Endothelial cell of umbilical vein (primary cell): ENCODE results near the gene FRK. TPM values are rescaled to one million over a fixed set of nuclear protein-coding genes. Genes with fewer than 3 reads are reported as not detected.

Source experiments
- BruUV-seq: library from RNA; stranded (reverse); fragments of 400-500 nt; replicated peaks from 2 replicates; lab custom pipeline; 2021; lab: Mats Ljungman, UMichigan
- CTCF ChIA-PET: fragments of 300-600, 350-600 bp; sonication (Branson Sonifier 250); formaldehyde crosslinking; loops from one replicate; lab custom pipeline; 2021; ENCODE audit warnings: antibody characterized with exemption, inconsistent platforms; lab: Charles Lee
- POLR2A ChIA-PET: fragments of 300-600, 350-600 bp; sonication (Branson Sonifier 250); formaldehyde crosslinking; loops from one replicate; lab custom pipeline; 2021; ENCODE audit warnings: antibody characterized with exemption, inconsistent platforms; lab: Charles Lee
- DNase-seq: peaks from one replicate; pipeline ENCODE4 v3.0.0-alpha.2; 2011; ENCODE audit warnings: low read depth, low spot score
- FAIRE-seq: peaks from 2 replicates; lab custom pipeline; 2011; peaks lifted over from hg19 to GRCh38; lab: Jason Lieb, UNC
- H2AFZ ChIP-seq: 2 replicates; pipeline ENCODE4 v1.6.0; 2012; ENCODE audit warnings: low read depth, low read length, control low read depth, inconsistent platforms
- H3K27ac ChIP-seq: 2 replicates; pipeline ENCODE4 v1.5.1; 2011; ENCODE audit warnings: low read depth, mild to moderate bottlenecking, control low read depth, low read length, moderate library complexity; ENCODE audit not compliant: insufficient read depth
- H3K27me3 ChIP-seq, 2 experiments: 2 replicates each; pipeline versions ENCODE4 v1.6.0 to v1.6.1; 2011; ENCODE audit warnings: low read length in 2 of 2, mixed read lengths in 1 of 2; ENCODE audit not compliant: control insufficient read depth in 2 of 2, insufficient read depth in 2 of 2
- H3K36me3 ChIP-seq, 2 experiments: 2 replicates in 1 of 2; 3 replicates in 1 of 2; pipeline ENCODE4 v1.5.1; 2011; ENCODE audit warnings: low read length in 2 of 2, mild to moderate bottlenecking in 1 of 2, moderate library complexity in 1 of 2; ENCODE audit not compliant: control insufficient read depth in 2 of 2, insufficient read depth in 2 of 2; ENCODE audit errors: extremely low read depth in 1 of 2
- H3K4me1 ChIP-seq: 3 replicates; pipeline ENCODE4 v1.5.1; 2011; ENCODE audit warnings: mild to moderate bottlenecking, low read length; ENCODE audit not compliant: control insufficient read depth, insufficient read depth; ENCODE audit errors: extremely low read depth
- H3K4me2 ChIP-seq: 2 replicates; pipeline ENCODE4 v1.6.1; 2011; ENCODE audit warnings: low read length, control low read depth, mixed read lengths; ENCODE audit not compliant: insufficient read depth
- H3K4me3 ChIP-seq, 3 experiments: fragments of 200-600 bp in 1 of 3; sonication (generic), shearing (Covaris generic) in 1 of 3; replicated peaks in 1 of 3; 2 replicates each; pipeline ENCODE4 v1.5.1; 2011 to 2016; ENCODE audit warnings: control low read depth in 3 of 3, low read length in 3 of 3, mild to moderate bottlenecking in 2 of 3, inconsistent platforms in 1 of 3, low read depth in 1 of 3, moderate library complexity in 1 of 3; ENCODE audit not compliant: insufficient read depth in 1 of 3
- H3K79me2 ChIP-seq: 2 replicates; pipeline ENCODE4 v1.6.0; 2012; ENCODE audit warnings: low read length, inconsistent platforms; ENCODE audit not compliant: control insufficient read depth, insufficient read depth
- H3K9ac ChIP-seq: replicated peaks from 2 replicates; pipeline ENCODE3; 2011; ENCODE audit warnings: low read length, control low read depth; ENCODE audit not compliant: insufficient read depth; ENCODE audit errors: extremely low read depth
- H3K9me1 ChIP-seq: replicated peaks from 3 replicates; pipeline ENCODE4 v1.6.0; 2011; ENCODE audit warnings: mild to moderate bottlenecking, low read length; ENCODE audit not compliant: control insufficient read depth, insufficient read depth; ENCODE audit errors: extremely low read depth
- H3K9me3 ChIP-seq: replicated peaks from 2 replicates; pipeline ENCODE4 v1.5.1; 2012; ENCODE audit warnings: low read length, inconsistent platforms; ENCODE audit not compliant: control insufficient read depth, insufficient read depth
- H4K20me1 ChIP-seq: replicated peaks from 2 replicates; pipeline ENCODE3; 2011; ENCODE audit warnings: mild to moderate bottlenecking, low read length; ENCODE audit not compliant: control insufficient read depth, insufficient read depth; ENCODE audit errors: extremely low read depth
- EZH2 ChIP-seq: IDR thresholded peaks from 2 replicates; pipeline ENCODE4 v1.6.1; 2012; ENCODE audit warnings: borderline replicate concordance, low read depth, mild to moderate bottlenecking, moderate library complexity, low read length, inconsistent platforms; ENCODE audit not compliant: severe bottlenecking
- FOS ChIP-seq: IDR thresholded peaks from 2 replicates; pipeline ENCODE4 v1.6.1; 2011; ENCODE audit warnings: mild to moderate bottlenecking, low read length, moderate library complexity, borderline replicate concordance; ENCODE audit not compliant: insufficient read depth
- GATA2 ChIP-seq: IDR thresholded peaks from 2 replicates; pipeline ENCODE4 v1.7.0; 2011; ENCODE audit warnings: low read depth, mild to moderate bottlenecking, moderate library complexity, mixed read lengths, low read length; ENCODE audit not compliant: insufficient read length, insufficient read depth
- JUN ChIP-seq: IDR thresholded peaks from 2 replicates; pipeline ENCODE4 v1.6.1; 2011; ENCODE audit warnings: borderline replicate concordance, low read depth; ENCODE audit not compliant: insufficient read length, insufficient read depth
- MYC ChIP-seq: IDR thresholded peaks from one replicate; pipeline ENCODE4 v1.6.1; 2011; ENCODE audit warnings: mild to moderate bottlenecking, low read depth, low read length
- POLR2A ChIP-seq: IDR thresholded peaks from 2 replicates; pipeline ENCODE4 v1.6.1; 2012; ENCODE audit warnings: low read depth, mild to moderate bottlenecking, control low read depth, low read length
- POLR2AphosphoS5 ChIP-seq: IDR thresholded peaks from 2 replicates; pipeline ENCODE4 v1.6.1; 2012; ENCODE audit warnings: low read depth, mild to moderate bottlenecking, control low read depth, low read length, moderate library complexity; ENCODE audit not compliant: insufficient read depth
- dilution Hi-C: fragments of 300-500 bp; cut with MboI; formaldehyde crosslinking; loops from one replicate; pipeline ENCODE4 v1.15.0; 2019; ENCODE audit warnings: low sequenced_read_pairs; ENCODE audit not compliant: extremely low pct_ligation_motif_present
- intact Hi-C: fragments of 100-400 bp; cut with micrococcal nuclease; formaldehyde crosslinking; loops from one replicate; pipeline ENCODE4 v1.10.0; 2022
- polyA plus RNA-seq, 4 experiments: library from polyadenylated mRNA; depleted of rRNA in 3 of 4; stranded (reverse) in 3 of 4; unstranded in 1 of 4; fragments of >200 nt; gene quantifications; 2 replicates each; pipeline versions ENCODE4 v1.2.1 to v1.2.3, GENCODE V29; 2011 to 2012; ENCODE audit warnings: missing spikeins in 1 of 4
- total RNA-seq: library from RNA; stranded (reverse); gene quantifications from 2 replicates; pipeline ENCODE4 v1.2.3, GENCODE V29; 2021
- TF ChIP-seq, protein P1 (sequence below): IDR thresholded peaks from 2 replicates; pipeline ENCODE4 v1.6.1; 2011; ENCODE audit not compliant: insufficient read depth, insufficient read length
- TF ChIP-seq, protein P2 (sequence below), 2 donors: IDR thresholded peaks; 1 replicate in 1 of 2; 2 replicates in 1 of 2; pipeline ENCODE4 v1.5.1; 2011; ENCODE audit warnings: low read length in 2 of 2, mild to moderate bottlenecking in 2 of 2, moderate library complexity in 2 of 2, control low read depth in 1 of 2, inconsistent platforms in 1 of 2, low read depth in 1 of 2; ENCODE audit not compliant: insufficient read depth in 1 of 2; ENCODE audit errors: extremely low read depth in 1 of 2

The FRK gene
- total and polyA plus RNA-seq, 2 donors (not counting 3 experiments of a cell fraction or from before 2014, with no cell fraction given), result 0.01 TPM; not detected in 1

DNA sequence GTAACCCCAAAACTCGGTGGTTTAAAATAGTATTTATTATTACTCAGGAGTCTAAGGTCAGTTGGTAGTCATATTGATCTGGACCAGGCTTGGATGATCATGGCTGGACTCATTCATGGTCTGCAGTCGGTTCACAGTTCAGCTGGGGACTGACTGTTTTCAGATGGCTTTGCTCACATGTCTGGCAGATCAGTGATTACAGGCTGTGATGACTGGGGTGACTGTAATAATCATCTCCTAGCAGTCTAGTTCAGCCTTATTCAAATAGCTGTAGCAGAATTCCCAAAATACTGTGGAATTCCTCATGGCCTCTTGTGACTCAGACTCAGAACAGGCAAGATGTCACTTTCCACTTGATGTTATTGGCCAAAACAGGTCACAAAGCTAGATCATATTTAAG, 23.6 kb upstream of the FRK start:
- ChIA-PET CTCF (interaction anchor here (1.1 to 1.5 kb wide), 2 partner anchors 12 to 27 kb away, joined by 3 to 5 read pairs; no protein-coding TSS in a partner anchor), POLR2A (interaction anchor here (0.6 kb wide), 1 partner anchor 897 kb away, joined by 8 read pairs; no protein-coding TSS in a partner anchor)
- Histone ChIP-seq H2AFZ (no peak overlapping the region), H3K79me2 (no peaks in the 10 kb centered on the region), H3K27me3 (peaks cover 0 to 4% of the 10 kb centered on the region in 2 experiments), H3K9ac (no peak overlapping the region), H4K20me1 (no peaks in the 10 kb centered on the region), H3K27ac (no peak overlapping the region), H3K4me2 (no peak overlapping the region), H3K36me3 (no peaks in the 10 kb centered on the region), H3K4me1 (no peaks in the 10 kb centered on the region), H3K9me1 (no peaks in the 10 kb centered on the region), H3K9me3 (no peaks in the 10 kb centered on the region), H3K4me3 (no peak overlapping the region)
- TF ChIP-seq FOS (no peak), POLR2A (no peak), MYC (no peak), GATA2 (no peak), POLR2AphosphoS5 (no peak), EZH2 (no peak), JUN (no peak)
- TF ChIP-seq, protein P1, sequence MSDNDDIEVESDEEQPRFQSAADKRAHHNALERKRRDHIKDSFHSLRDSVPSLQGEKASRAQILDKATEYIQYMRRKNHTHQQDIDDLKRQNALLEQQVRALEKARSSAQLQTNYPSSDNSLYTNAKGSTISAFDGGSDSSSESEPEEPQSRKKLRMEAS, result no peak
- TF ChIP-seq, protein P2, sequence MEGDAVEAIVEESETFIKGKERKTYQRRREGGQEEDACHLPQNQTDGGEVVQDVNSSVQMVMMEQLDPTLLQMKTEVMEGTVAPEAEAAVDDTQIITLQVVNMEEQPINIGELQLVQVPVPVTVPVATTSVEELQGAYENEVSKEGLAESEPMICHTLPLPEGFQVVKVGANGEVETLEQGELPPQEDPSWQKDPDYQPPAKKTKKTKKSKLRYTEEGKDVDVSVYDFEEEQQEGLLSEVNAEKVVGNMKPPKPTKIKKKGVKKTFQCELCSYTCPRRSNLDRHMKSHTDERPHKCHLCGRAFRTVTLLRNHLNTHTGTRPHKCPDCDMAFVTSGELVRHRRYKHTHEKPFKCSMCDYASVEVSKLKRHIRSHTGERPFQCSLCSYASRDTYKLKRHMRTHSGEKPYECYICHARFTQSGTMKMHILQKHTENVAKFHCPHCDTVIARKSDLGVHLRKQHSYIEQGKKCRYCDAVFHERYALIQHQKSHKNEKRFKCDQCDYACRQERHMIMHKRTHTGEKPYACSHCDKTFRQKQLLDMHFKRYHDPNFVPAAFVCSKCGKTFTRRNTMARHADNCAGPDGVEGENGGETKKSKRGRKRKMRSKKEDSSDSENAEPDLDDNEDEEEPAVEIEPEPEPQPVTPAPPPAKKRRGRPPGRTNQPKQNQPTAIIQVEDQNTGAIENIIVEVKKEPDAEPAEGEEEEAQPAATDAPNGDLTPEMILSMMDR (IDR thresholded peaks at IDR 0.05; ENCODE audit: extremely low read depth in 1 of 2, insufficient read depth in 1 of 2, low read depth in 1 of 2, low read length in 2 of 2), result no peak
- FAIRE-seq, result no peak
- BruUV-seq, result no TSS peak
- dilution Hi-C loops (no loop called here), intact Hi-C loops (no loop called here)
- no peak for DNase-seq
